Ovary (tissue), 9 donors: ENCODE data around the gene CABP2. TPM values are rescaled to one million over a fixed set of nuclear protein-coding genes. Genes with fewer than 3 reads are reported as not detected.
"Not testable (repeated sequence)": the region's sequence is repeated elsewhere in the genome, so short reads cannot be mapped to it uniquely, and the experiment has no call there.

Source experiments
- DNase-seq, 5 donors: peaks; one replicate each; pipeline ENCODE4 v3.0.0-alpha.2; 2019 to 2020
- H3K27ac ChIP-seq, 2 donors: fragments of 200-600 bp; one replicate each; pipeline versions ENCODE4 v1.5.1 to v1.8.0; 2019 to 2022
- H3K27me3 ChIP-seq: fragments of 200-600 bp; one replicate; pipeline ENCODE4 v1.8.0; 2022
- H3K36me3 ChIP-seq: fragments of 200-600 bp; sonication (generic); one replicate; pipeline ENCODE4 v1.5.1; 2019
- H3K4me1 ChIP-seq: one replicate; pipeline ENCODE4 v1.8.1; 2013; ENCODE audit warnings: mild to moderate bottlenecking, moderate library complexity; ENCODE audit not compliant: insufficient read depth
- H3K4me3 ChIP-seq: fragments of 200-600 bp; sonication (generic); one replicate; pipeline ENCODE4 v1.5.1; 2017
- H3K9me3 ChIP-seq, 2 donors: fragments of 200-600 bp in 1 of 2; sonication (generic) in 1 of 2; one replicate each; pipeline versions ENCODE4 v1.5.1 to v1.8.1; 2013 to 2019; ENCODE audit warnings: mild to moderate bottlenecking in 1 of 2, moderate library complexity in 1 of 2
- EP300 ChIP-seq: sonication (generic); formaldehyde crosslinking; IDR thresholded peaks from one replicate; pipeline ENCODE4 v1.6.1; 2017; ENCODE audit warnings: antibody characterized with exemption
- POLR2A ChIP-seq: fragments of 450-650 bp; IDR thresholded peaks from one replicate; pipeline ENCODE4 v1.6.1; 2017; ENCODE audit warnings: antibody characterized with exemption, mild to moderate bottlenecking, moderate library complexity
- WGBS, 3 donors: extraction: QIAGEN DNeasy Blood & Tissue Kit in 1 of 3; methylation state at CpG; one replicate each; pipeline versions ENCODE4 v1.1.5 to v1.1.7; 2013 to 2017; 5-methylcytosine and 5-hydroxymethylcytosine counted together
- intact Hi-C, 4 donors: fragments of 100-400 bp; cut with DNase I; formaldehyde crosslinking; loops; one replicate each; pipeline versions ENCODE4 v1.11.0 to v1.15.1; 2022 to 2023
- polyA plus RNA-seq, 2 donors: library from polyadenylated mRNA; stranded (reverse); fragments of 200-250 nt in 1 of 2; fragments of 350-450 nt in 1 of 2; fragmentation: Illumina TruSeq in 1 of 2; extraction: RNeasy Lipid Tissue Mini Kit (QIAGEN cat#74804) in 1 of 2; gene quantifications; one replicate each; pipeline ENCODE4 v1.2.3, GENCODE V29; 2013 to 2014
- total RNA-seq, 7 donors: library from RNA; depleted of rRNA in 2 of 7; stranded (reverse); fragments of >200 nt in 2 of 7; fragmentation: NEBNext Ultra II Directional in 3 of 7; extraction: Animal tissue kit (Norgen Biotek cat#: 25700) in 3 of 7; gene quantifications; one replicate each; pipeline versions ENCODE4 v1.1.0 to v1.2.4, GENCODE V29; 2016 to 2023
- TF ChIP-seq, protein P1 (sequence below), 3 donors: fragments of 450-650 bp in 2 of 3; fragments of 200-600 bp in 1 of 3; IDR thresholded peaks; one replicate each; pipeline versions ENCODE4 v1.5.1 to v1.8.0; 2016 to 2022; ENCODE audit warnings: antibody characterized with exemption in 3 of 3, mild to moderate bottlenecking in 1 of 3
- donor health status: DM: no; HTN: no; CAD: no; lungs with moderate emphysema.
- donor health status: DM: no; HTN: no; CAD: no.
- donor health status: Bipolar disorder and iron deficiency.
- donor health status: DM: yes; HTN: yes; CAD: no.
- donor health status: DM: no; HTN: no; CAD: no.
- donor health status: DM: yes; HTN: yes; CAD: no.

The CABP2 gene
- total and polyA plus RNA-seq, 9 donors, result not detected

DNA sequence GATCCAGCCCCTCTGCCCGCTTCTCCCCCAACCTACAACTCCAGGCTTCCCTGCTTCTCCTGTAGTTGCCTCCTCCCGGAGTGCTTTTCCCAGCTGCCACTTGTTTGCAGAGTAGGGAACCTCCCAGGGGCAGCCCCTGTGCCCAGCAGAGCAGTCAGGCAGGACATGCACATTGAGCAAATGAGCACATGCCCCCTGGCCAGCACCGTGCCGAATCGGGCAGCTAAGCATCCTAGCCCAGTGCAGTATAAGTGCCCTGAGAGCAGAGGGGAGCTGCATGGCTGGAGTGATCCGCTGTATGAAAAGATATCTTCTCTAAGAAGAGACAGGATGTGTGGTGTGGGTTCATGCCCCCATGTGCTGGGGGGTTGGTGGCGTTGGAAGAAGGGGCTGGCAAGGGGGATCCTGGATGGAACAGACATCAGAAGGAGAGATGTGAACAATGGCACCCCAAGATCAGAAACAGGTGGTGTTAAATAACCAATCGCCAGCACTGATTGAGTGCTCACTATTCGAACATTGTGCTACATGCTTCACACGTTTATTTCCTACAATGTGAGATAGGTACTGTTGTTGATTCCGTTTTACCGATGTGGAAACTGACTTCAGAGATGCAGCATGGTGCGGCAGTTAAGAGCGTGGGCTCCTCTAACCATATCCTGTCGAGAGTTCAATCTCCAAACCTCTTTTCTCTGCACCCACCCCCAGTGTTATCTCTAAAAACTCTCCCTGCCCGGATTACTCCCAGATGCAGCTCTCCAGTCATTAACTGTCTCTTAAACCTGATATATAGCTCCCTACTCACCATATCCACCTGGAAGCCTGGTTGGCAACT, 39.2 kb downstream of the CABP2 start:
- no peaks in the 10 kb centered on the region for H3K27me3 ChIP-seq
- no peak overlapping the region for H3K27ac ChIP-seq
- WGBS, 3 donors, result 81 to 90% (median 84%) methylated on average over 16 of the region's 16 CpGs
- peaks cover 9% of the 10 kb centered on the region for H3K4me1 ChIP-seq
- intact Hi-C loops, result no loop called here
- peak in 3 of 5 donors; percentile 28 to 44 (median 40) for DNase-seq
- TF ChIP-seq POLR2A (no peak), EP300 (no peak)
- TF ChIP-seq, protein P1, sequence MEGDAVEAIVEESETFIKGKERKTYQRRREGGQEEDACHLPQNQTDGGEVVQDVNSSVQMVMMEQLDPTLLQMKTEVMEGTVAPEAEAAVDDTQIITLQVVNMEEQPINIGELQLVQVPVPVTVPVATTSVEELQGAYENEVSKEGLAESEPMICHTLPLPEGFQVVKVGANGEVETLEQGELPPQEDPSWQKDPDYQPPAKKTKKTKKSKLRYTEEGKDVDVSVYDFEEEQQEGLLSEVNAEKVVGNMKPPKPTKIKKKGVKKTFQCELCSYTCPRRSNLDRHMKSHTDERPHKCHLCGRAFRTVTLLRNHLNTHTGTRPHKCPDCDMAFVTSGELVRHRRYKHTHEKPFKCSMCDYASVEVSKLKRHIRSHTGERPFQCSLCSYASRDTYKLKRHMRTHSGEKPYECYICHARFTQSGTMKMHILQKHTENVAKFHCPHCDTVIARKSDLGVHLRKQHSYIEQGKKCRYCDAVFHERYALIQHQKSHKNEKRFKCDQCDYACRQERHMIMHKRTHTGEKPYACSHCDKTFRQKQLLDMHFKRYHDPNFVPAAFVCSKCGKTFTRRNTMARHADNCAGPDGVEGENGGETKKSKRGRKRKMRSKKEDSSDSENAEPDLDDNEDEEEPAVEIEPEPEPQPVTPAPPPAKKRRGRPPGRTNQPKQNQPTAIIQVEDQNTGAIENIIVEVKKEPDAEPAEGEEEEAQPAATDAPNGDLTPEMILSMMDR (IDR thresholded peaks at IDR 0.05), result no peak
- H3K36me3 ChIP-seq, result no peaks in the 10 kb centered on the region
- H3K4me3 ChIP-seq, result no peak overlapping the region
- no peaks in the 10 kb centered on the region for H3K9me3 ChIP-seq

DNA sequence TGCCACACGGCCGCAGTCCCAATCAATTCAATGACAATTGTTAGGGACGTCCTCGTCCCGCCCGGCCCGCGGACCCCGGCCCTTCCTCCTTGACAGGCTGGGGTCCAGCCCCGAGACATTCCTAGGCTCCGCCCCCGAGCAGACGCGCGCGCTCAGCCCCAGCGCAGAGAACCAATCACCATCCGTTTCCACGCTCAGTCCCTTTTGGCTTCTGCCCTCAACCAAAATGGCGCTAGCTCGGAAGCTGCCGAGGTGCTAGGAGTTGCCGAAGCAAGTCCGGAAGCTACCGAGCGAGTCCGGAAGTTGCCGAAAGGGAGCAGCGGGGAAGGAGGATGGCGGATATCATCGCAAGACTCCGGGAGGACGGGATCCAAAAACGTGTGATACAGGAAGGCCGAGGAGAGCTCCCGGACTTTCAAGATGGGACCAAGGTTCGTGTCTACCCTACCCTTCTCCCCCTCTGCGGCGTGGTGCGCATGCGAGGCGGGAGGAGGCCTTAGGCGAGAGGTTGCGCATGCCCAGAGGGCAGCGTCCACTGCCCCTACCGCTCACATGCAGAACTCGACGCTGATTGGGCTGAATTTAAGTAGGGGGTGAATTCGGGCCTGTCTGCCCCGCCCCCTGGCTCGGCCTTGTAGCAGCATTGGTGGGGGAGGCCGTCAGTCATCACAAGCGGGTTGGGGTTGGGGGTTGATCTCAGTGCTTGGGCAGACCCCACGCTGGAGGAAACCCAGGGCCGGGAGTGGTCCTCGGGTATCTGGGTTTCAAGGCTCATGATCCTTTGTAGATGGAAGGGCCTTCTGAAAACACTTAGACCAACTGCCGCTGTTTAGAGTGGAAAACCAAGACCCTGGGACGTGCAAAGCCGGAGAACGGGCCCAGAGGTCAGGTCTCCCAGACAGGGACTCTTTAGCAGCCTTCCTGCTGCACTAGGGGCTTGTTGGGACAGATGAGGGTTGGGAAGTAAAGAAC, 40.1 kb downstream of the CABP2 start, which contains the start of gene AIP:
TSS of gene AIP (plus strand) at position 200 of the 972 bp plus-strand sequence. CDS start at position 333, 133 bp downstream.
- H3K36me3 ChIP-seq, result no peaks in the 10 kb centered on the region
- peak; percentile 96 to 98 (median 97) for DNase-seq
- H3K4me3 ChIP-seq, result peak within 1 kb of the TSS; percentile 42
- TF ChIP-seq EP300, result no peak
- TF ChIP-seq, protein P1 (IDR thresholded peaks at IDR 0.05), result peak; percentile 10 to 72 (median 47)
- peak; percentile 60 for TF ChIP-seq POLR2A
- peak within 1 kb of the TSS; percentile 65 to 82 for H3K27ac ChIP-seq
- intact Hi-C loops, result no loop called here
- no peaks in the 10 kb centered on the region for H3K9me3 ChIP-seq
- H3K27me3 ChIP-seq, result no peaks in the 10 kb centered on the region
- H3K4me1 ChIP-seq, result peaks cover 9% of the 10 kb centered on the region
- WGBS, 3 donors, result 7 to 8% (median 8%) methylated on average over 60 of the region's 60 CpGs

DNA sequence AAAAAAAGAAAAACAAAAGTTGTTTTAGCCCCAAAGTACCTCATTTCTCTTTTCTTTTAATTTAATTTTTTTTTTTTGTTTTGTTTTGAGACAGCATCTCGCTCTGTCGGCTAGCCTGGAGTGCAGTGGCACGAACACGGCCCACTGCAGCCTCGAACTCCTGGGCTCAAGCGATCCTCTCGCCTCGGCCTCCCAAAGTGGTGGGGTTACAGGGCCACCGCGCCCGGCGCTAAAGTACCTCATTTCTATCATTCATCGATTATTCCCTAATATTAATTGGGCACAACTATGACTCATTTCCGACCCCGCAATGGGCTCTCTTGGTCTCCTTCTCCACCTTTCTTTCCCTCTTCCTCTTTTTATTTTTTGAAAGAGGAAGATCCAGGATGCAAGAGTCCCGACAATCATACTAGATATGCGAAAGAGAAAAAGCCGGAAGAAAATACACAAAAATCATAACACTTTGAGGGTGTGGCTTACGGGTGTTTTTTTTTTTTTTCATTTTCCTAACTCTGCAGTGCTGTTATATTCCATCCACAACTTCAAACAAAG, 40.9 kb downstream of the CABP2 start:
- intact Hi-C loops, result no loop called here
- Histone ChIP-seq H3K4me3 (peak overlapping the region; percentile 42), H3K27ac (peak overlapping the region in 1 of 2 donors; percentile 82), H3K9me3 (no peaks in the 10 kb centered on the region), H3K36me3 (no peaks in the 10 kb centered on the region), H3K27me3 (no peaks in the 10 kb centered on the region), H3K4me1 (peaks cover 9% of the 10 kb centered on the region)
- TF ChIP-seq, protein P1 (IDR thresholded peaks at IDR 0.05), result no peak
- 26 to 40% (median 37%) methylated on average over 19 of the region's 19 CpGs for WGBS, 3 donors
- peak in 2 of 5 donors; percentile 21 to 50 for DNase-seq

DNA sequence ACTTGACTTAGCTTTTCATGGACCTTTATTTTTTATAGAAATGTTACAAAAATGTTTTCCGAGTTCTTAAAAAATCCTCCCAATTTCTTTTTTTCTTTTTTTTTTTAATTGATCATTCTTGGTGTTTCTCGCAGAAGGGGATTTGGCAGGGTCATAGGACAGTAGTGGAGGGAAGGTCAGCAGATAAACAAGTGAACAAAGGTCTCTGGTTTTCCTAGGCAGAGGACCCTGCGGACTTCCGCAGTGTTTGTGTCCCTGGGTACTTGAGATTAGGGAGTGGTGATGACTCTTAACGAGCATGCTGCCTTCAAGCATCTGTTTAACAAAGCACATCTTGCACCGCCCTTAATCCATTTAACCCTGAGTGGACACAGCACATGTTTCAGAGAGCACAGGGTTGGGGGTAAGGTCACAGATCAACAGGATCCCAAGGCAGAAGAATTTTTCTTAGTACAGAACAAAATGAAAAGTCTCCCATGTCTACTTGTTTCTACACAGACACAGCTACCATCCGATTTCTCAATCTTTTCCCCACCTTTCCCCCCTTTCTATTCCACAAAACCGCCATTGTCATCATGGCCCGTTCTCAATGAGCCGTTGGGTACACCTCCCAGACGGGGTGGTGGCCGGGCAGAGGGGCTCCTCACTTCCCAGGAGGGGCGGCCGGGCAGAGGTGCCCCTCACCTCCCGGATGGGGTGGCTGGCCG, 45.7 kb downstream of the CABP2 start:
- WGBS, 3 donors, result 73 to 81% (median 77%) methylated on average over 14 to 16 of the region's 16 CpGs
- H3K27me3 ChIP-seq, H3K4me1 ChIP-seq, H3K36me3 ChIP-seq, H3K4me3 ChIP-seq, intact Hi-C loops, H3K9me3 ChIP-seq, DNase-seq, H3K27ac ChIP-seq: not testable (repeated sequence)

DNA sequence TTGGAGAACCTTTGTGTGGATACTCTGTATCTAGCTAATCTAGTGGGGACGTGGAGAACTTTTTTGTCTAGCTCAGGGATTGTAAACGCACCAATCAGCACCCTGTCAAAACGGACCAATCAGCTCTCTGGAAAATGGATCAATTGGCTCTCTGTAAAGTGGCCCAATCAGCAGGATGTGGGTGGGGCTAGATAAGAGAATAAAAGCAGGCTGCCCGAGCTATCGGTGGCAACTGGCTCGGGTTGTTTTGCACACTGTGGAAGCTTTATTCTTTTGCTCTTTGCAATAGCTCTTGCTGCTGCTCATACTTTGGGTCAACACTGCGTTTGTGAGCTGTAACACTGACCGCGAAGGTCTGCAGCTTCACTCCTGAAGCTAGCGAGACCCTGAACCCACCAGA, 46.6 kb downstream of the CABP2 start:
- 68 to 79% (median 74%) methylated on average over 10 of the region's 10 CpGs for WGBS, 3 donors
- not testable (repeated sequence) for H3K4me1 ChIP-seq

More for the DNA sequence above, 46.6 kb downstream of the CABP2 start:
- H3K27ac ChIP-seq, H3K9me3 ChIP-seq, intact Hi-C loops, H3K4me3 ChIP-seq, H3K36me3 ChIP-seq, DNase-seq, H3K27me3 ChIP-seq: not testable (repeated sequence)
